K562 (cell line): Measurements from ENCODE around the gene LAMB4. TPM values are rescaled to one million over a fixed set of nuclear protein-coding genes. Genes with fewer than 3 reads are reported as not detected.

Experiments
- ATAC-seq: fragments of 200-7000 bp; cut with Tn5 transposase; 3 replicates; pipeline ENCODE4 v1.9.1; 2020; ENCODE audit warnings: moderate library complexity
- BruUV-seq: library from RNA; stranded (reverse); fragments of 400-500 nt; replicated peaks from 2 replicates; lab custom pipeline; 2021; lab: Mats Ljungman, UMichigan
- CTCF ChIA-PET: fragments of 300-600 bp; formaldehyde crosslinking; extraction: SDS; loops from one replicate; lab custom pipeline; 2021; ENCODE audit warnings: low intra/inter-chr PET ratio; lab: Yijun Ruan, JAX
- POLR2A ChIA-PET: fragments of 300-600, 350-650 bp; sonication (Branson Sonifier 250); formaldehyde crosslinking; extraction: SDS; loops from one replicate; lab custom pipeline; 2021; ENCODE audit warnings: antibody characterized with exemption, inconsistent platforms; lab: Yijun Ruan, JAX
- DNase-seq, 4 experiments: peaks; one replicate each; pipeline versions ENCODE4 v3.0.0 to v3.0.0-alpha.2; 2011 to 2018; ENCODE audit warnings: low spot score in 3 of 4, mixed read lengths in 3 of 4; ENCODE audit errors: extremely low read depth in 1 of 4
- FAIRE-seq: peaks from 2 replicates; lab custom pipeline; 2011; peaks lifted over from hg19 to GRCh38; lab: Jason Lieb, UNC
- H2AFZ ChIP-seq: 2 replicates; pipeline ENCODE4 v1.6.0; 2011; ENCODE audit warnings: low read depth, low read length, control low read depth, inconsistent platforms
- H3K27ac ChIP-seq: fragments of 200-600 bp; 3 replicates; pipeline ENCODE4 v1.8.0; 2011; ENCODE audit warnings: low read depth, mild to moderate bottlenecking, control low read depth, inconsistent platforms, low read length, moderate library complexity, mixed read lengths; ENCODE audit errors: extremely low read depth
- H3K27me3 ChIP-seq, 2 experiments: fragments of 300-600 bp in 1 of 2; 2 replicates in 1 of 2; 3 replicates in 1 of 2; pipeline versions ENCODE4 v1.6.0 to v1.8.0; 2011; ENCODE audit warnings: inconsistent platforms in 2 of 2, low read length in 2 of 2, mild to moderate bottlenecking in 1 of 2, mixed read lengths in 1 of 2, moderate library complexity in 1 of 2; ENCODE audit not compliant: control insufficient read depth in 2 of 2, insufficient read depth in 2 of 2
- H3K36me3 ChIP-seq: fragments of 300-600 bp; 3 replicates; pipeline ENCODE4 v1.8.0; 2011; ENCODE audit warnings: mild to moderate bottlenecking, low read length, inconsistent platforms; ENCODE audit not compliant: control insufficient read depth, insufficient read depth
- H3K4me1 ChIP-seq, 2 experiments: fragments of 200-600 bp in 1 of 2; replicated peaks in 1 of 2; 2 replicates in 1 of 2; 3 replicates in 1 of 2; pipeline versions ENCODE4 v1.5.1 to v1.8.0; 2011; ENCODE audit warnings: inconsistent platforms in 2 of 2, low read length in 2 of 2, mild to moderate bottlenecking in 1 of 2, mixed read lengths in 1 of 2, moderate library complexity in 1 of 2; ENCODE audit not compliant: control insufficient read depth in 2 of 2, insufficient read depth in 2 of 2
- H3K4me2 ChIP-seq: 2 replicates; pipeline ENCODE4 v1.6.1; 2011; ENCODE audit warnings: low read length, control low read depth, inconsistent platforms, mixed read lengths; ENCODE audit not compliant: insufficient read depth
- H3K4me3 ChIP-seq: fragments of 200-600 bp; sonication (generic), shearing (Covaris generic); 2 replicates; pipeline ENCODE4 v1.5.1; 2016; ENCODE audit warnings: control low read depth, inconsistent platforms
- H3K79me2 ChIP-seq: fragments of 200-600 bp; 3 replicates; pipeline ENCODE4 v1.8.0; 2011; ENCODE audit warnings: low read length, inconsistent platforms; ENCODE audit not compliant: control insufficient read depth, insufficient read depth
- H3K9ac ChIP-seq, 2 experiments: 2 replicates each; pipeline versions ENCODE4 v1.6.0 to v1.6.1; 2011; ENCODE audit warnings: low read depth in 2 of 2, low read length in 2 of 2, control low read depth in 1 of 2, inconsistent platforms in 1 of 2, mild to moderate bottlenecking in 1 of 2, mixed read lengths in 1 of 2; ENCODE audit not compliant: insufficient read depth in 1 of 2
- H3K9me1 ChIP-seq: one replicate; pipeline ENCODE4 v1.6.0; 2011; ENCODE audit warnings: inconsistent platforms, mild to moderate bottlenecking, low read length, moderate library complexity; ENCODE audit not compliant: control insufficient read depth, insufficient read depth
- H3K9me3 ChIP-seq: replicated peaks from 2 replicates; pipeline ENCODE4 v1.5.1; 2011; ENCODE audit warnings: low read depth, low read length, inconsistent platforms; ENCODE audit not compliant: control insufficient read depth, insufficient read depth
- H4K20me1 ChIP-seq: replicated peaks from 2 replicates; pipeline ENCODE4 v1.6.1; 2011; ENCODE audit warnings: low read length, inconsistent platforms, mixed read lengths; ENCODE audit not compliant: control insufficient read depth, insufficient read depth
- ELF1 ChIP-seq: fragments of 200-800 bp; sonication (Bioruptor generic); IDR thresholded peaks from 2 replicates; pipeline ENCODE4 v1.6.1; 2016; ENCODE audit warnings: missing genetic modification characterization, missing compliant biosample characterization
- ZNF766 ChIP-seq: fragments of 200-800 bp; sonication (Bioruptor generic); conservative IDR thresholded peaks from 2 replicates; pipeline ENCODE4 v1.6.1; 2016; ENCODE audit warnings: missing genetic modification characterization, missing compliant biosample characterization
- WGBS: fragments of 100-300 bp; shearing (Covaris generic); methylation state at CpG from one replicate; pipeline ENCODE4 v1.1.6; 2016; ENCODE audit warnings: low coverage, mixed read lengths; ENCODE audit not compliant: insufficient coverage; ENCODE audit errors: missing lambda C conversion rate; 5-methylcytosine and 5-hydroxymethylcytosine counted together
- in situ Hi-C: fragments of 300-500 bp; cut with MboI; formaldehyde crosslinking; loops from 4 replicates; pipeline ENCODE4 v1.15.0; 2018; ENCODE audit warnings: inconsistent platforms, mixed read lengths
- intact Hi-C: fragments of 100-400 bp; cut with micrococcal nuclease; formaldehyde crosslinking; loops from 2 replicates; pipeline ENCODE4 v1.14.2; 2022
- polyA plus RNA-seq, 8 experiments: library from polyadenylated mRNA; depleted of rRNA in 4 of 8; stranded (reverse) in 5 of 8; unstranded in 3 of 8; fragments of >200 nt; fragmentation: Nextera tagmentation in 2 of 8; fragmentation: Illumina TruSeq in 1 of 8; extraction: Ambion mirVana in 2 of 8; extraction: Trizol in 1 of 8; gene quantifications; 2 replicates each; pipeline versions ENCODE4 v1.2.1 to v1.2.3, GENCODE V29; 2011 to 2014; ENCODE audit warnings: inconsistent platforms in 1 of 8, missing spikeins in 1 of 8
- total RNA-seq, 7 experiments: library from RNA; depleted of rRNA in 6 of 7; stranded (reverse); fragments of >200 nt in 6 of 7; fragmentation: Illumina TruSeq in 2 of 7; extraction: Trizol in 2 of 7; gene quantifications; 2 replicates each; pipeline versions ENCODE4 v1.2.1 to v1.2.3, GENCODE V29; 2011 to 2021; ENCODE audit warnings: low replicate concordance in 1 of 7
- TF ChIP-seq, protein P1 (sequence below): sonication (generic); formaldehyde crosslinking; IDR thresholded peaks from 2 replicates; pipeline ENCODE4 v1.4.0; 2020; ENCODE audit warnings: mild to moderate bottlenecking, missing genetic modification reagents

Gene LAMB4
- total and polyA plus RNA-seq, 9 of the 15 experiments (the other 6 are each of a cell fraction or from before 2014, with no cell fraction given), result 0.06 to 0.13 (median 0.07) TPM; not detected in 6

DNA sequence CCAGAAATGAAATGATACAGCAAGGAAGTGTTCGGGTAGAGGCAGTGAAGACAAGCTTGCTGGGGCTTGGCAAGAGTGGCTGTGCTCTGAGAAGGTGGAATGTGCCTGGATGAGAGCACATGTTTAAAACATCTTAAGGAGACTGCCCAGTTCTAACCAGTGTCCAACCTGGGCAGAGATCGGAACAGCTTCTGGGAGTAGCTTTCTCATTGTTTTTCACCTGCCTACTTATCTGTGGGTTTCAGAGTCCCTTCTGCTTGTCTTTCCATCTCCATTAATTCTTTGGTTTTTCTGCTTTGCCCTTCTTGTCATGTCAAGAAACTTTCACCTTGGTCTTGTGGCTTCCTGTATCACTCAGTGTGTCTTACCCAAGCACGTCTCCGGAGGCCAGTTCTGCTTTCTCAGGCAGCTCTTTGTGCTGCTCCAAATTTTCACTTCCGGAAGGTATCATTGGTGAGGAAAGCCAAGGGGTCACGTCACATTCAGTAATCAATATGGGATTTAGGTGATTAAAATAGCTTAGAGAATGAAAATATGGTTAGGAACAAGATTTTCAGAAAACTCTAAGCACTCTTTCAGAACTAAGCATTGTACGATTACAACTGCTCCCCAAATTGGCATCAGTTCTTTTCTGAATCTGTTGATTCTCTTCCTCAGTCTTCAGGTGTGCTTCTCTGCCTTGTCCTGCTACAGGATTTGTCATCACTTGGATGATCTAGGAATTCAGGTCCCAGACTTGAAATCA lies 5.5 kb upstream of the LAMB4 start (continued):
- TF ChIP-seq, protein P1, sequence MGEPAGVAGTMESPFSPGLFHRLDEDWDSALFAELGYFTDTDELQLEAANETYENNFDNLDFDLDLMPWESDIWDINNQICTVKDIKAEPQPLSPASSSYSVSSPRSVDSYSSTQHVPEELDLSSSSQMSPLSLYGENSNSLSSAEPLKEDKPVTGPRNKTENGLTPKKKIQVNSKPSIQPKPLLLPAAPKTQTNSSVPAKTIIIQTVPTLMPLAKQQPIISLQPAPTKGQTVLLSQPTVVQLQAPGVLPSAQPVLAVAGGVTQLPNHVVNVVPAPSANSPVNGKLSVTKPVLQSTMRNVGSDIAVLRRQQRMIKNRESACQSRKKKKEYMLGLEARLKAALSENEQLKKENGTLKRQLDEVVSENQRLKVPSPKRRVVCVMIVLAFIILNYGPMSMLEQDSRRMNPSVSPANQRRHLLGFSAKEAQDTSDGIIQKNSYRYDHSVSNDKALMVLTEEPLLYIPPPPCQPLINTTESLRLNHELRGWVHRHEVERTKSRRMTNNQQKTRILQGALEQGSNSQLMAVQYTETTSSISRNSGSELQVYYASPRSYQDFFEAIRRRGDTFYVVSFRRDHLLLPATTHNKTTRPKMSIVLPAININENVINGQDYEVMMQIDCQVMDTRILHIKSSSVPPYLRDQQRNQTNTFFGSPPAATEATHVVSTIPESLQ (CRISPR knock-in tag), result no peak

DNA sequence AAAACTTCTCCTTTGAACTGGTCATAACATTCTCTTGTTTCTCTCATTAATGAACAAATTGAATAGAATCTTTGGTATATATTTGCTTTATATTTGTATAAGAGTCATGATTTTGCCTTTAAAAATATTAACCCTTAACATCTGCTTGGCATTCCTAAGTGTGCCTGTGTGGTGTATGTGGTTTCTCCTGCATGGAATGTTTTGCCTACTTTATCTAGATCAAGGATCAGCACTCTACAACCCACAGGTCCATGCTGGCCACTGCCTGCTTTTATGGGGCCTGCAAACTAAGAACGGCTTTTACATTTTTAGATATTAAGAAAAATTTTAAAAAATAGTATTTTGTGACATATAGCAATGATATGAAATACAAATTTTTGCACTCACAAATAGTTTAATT lies 4.3 kb upstream of the LAMB4 start:
- H3K27ac ChIP-seq, result no peak overlapping the region
- no peaks in the 10 kb centered on the region; a peak in 1 of 5 replicates for H3K4me1 ChIP-seq
- H2AFZ ChIP-seq, result no peak overlapping the region
- no peak for ATAC-seq
- no peaks in the 10 kb centered on the region for H3K36me3 ChIP-seq
- no peak for TF ChIP-seq ELF1 (tag)
- 0 out of 2 replicates have a peak, but pooled peaks have one; percentile 42 for TF ChIP-seq ZNF766 (CRISPR knock-in tag)
- 36% methylated on average over 1 of the region's 1 CpG for WGBS
- no peaks in the 10 kb centered on the region; a peak in 1 of 5 replicates for H3K27me3 ChIP-seq
- H3K9ac ChIP-seq, result no peak overlapping the region
- BruUV-seq, result no TSS peak
- H3K9me3 ChIP-seq, result no peaks in the 10 kb centered on the region
- H4K20me1 ChIP-seq, result no peaks in the 10 kb centered on the region
- ChIA-PET POLR2A (interaction anchor here (0.7 to 1.3 kb wide), 2 partner anchors 14 to 16 kb away, joined by 3 to 4 read pairs; no protein-coding TSS in a partner anchor), CTCF (interaction anchor here (0.6 to 0.7 kb wide), 2 partner anchors 33 to 297 kb away, joined by 3 read pairs; no protein-coding TSS in a partner anchor)
- no peaks in the 10 kb centered on the region for H3K79me2 ChIP-seq
- FAIRE-seq, result no peak
- no peaks in the 10 kb centered on the region for H3K9me1 ChIP-seq
- no peak overlapping the region for H3K4me2 ChIP-seq
- in situ Hi-C loops (loop anchor here (25.0 kb wide), 2 partner anchors 397 to 922 kb away; partner anchors contain the start of gene CBLL1), intact Hi-C loops (no loop called here)
- DNase-seq, result no peak
- H3K4me3 ChIP-seq, result no peak overlapping the region
